Mammary epithelial cell (primary cell): Measurements from ENCODE around the gene FAM13A.

ENCODE experiments used
- EZH2 ChIP-seq: IDR thresholded peaks from 2 replicates; pipeline ENCODE4 v1.6.1; 2012; ENCODE audit warnings: low read length, inconsistent platforms, borderline replicate concordance
- TF ChIP-seq, protein P1 (sequence below), 2 donors: IDR thresholded peaks in 1 of 2; conservative IDR thresholded peaks in 1 of 2; 2 replicates each; pipeline ENCODE4 v1.5.1; 2011 to 2012; ENCODE audit warnings: inconsistent platforms in 2 of 2, low read length in 2 of 2, mild to moderate bottlenecking in 2 of 2, control low read depth in 1 of 2, low read depth in 1 of 2; ENCODE audit not compliant: insufficient read depth in 1 of 2; ENCODE audit errors: extremely low read depth in 1 of 2

DNA sequence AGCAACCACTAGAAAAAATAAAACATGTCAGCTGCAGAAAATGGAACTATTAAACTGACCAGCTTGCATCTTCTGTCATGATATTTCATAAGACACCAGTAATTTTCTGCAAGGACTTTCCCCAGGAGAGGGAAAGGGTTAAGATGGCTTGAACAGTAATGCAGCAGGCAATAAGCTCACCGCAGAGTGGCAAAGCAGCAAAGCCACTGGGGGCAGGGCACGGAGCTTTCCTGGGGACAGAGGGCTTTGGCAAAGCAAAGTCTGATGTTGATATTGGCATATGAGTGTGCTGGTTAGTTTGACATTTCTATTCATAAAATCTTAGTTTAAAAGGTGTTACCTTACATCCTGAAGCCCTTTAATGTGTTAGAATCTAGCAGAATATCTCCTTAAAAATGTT, 304.2 kb downstream of the FAM13A start:
- no peak for TF ChIP-seq EZH2
- TF ChIP-seq, protein P1, sequence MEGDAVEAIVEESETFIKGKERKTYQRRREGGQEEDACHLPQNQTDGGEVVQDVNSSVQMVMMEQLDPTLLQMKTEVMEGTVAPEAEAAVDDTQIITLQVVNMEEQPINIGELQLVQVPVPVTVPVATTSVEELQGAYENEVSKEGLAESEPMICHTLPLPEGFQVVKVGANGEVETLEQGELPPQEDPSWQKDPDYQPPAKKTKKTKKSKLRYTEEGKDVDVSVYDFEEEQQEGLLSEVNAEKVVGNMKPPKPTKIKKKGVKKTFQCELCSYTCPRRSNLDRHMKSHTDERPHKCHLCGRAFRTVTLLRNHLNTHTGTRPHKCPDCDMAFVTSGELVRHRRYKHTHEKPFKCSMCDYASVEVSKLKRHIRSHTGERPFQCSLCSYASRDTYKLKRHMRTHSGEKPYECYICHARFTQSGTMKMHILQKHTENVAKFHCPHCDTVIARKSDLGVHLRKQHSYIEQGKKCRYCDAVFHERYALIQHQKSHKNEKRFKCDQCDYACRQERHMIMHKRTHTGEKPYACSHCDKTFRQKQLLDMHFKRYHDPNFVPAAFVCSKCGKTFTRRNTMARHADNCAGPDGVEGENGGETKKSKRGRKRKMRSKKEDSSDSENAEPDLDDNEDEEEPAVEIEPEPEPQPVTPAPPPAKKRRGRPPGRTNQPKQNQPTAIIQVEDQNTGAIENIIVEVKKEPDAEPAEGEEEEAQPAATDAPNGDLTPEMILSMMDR (conservative IDR thresholded peaks at IDR 0.05 in 1 of 2, IDR thresholded peaks at IDR 0.05 in 1 of 2; ENCODE audit: extremely low read depth in 1 of 2, insufficient read depth in 1 of 2, low read depth in 1 of 2, low read length in 2 of 2): no peak
